Effector CD8-positive, alpha-beta T cell (primary cell): Measurements from ENCODE around the gene GRID1.

Experiments used
- DNase-seq: peaks from one replicate; lab custom pipeline; 2025; lab: John Stamatoyannopoulos, UW

Gene GRID1

GRCh38 chr10:86292462-86293395, 73.9 kb downstream of the GRID1 start:
- DNase-seq = no peak

- DNase-seq = no peak
Measured at GRCh38 chr10:86291616-86292340, 74.8 kb downstream of the GRID1 start.

GRCh38 chr10:86290933-86291615, 75.5 kb downstream of the GRID1 start:
- DNase-seq = no peak

- DNase-seq = no peak
Measured at GRCh38 chr10:86289577-86289868, 77.1 kb downstream of the GRID1 start.

- DNase-seq = no peak
Measured at GRCh38 chr10:86288695-86289576, 77.7 kb downstream of the GRID1 start.

- DNase-seq = no peak
Measured at GRCh38 chr10:86287966-86288579, 78.5 kb downstream of the GRID1 start.

- DNase-seq = no peak
Measured at GRCh38 chr10:86287110-86287793, 79.3 kb downstream of the GRID1 start.

GRCh38 chr10:86286236-86287109, 80.1 kb downstream of the GRID1 start:
- no peak for DNase-seq

- DNase-seq = no peak
Measured at GRCh38 chr10:86285136-86285790, 81.3 kb downstream of the GRID1 start.

- no peak for DNase-seq
Measured at GRCh38 chr10:86284355-86285105, 82.1 kb downstream of the GRID1 start.

- DNase-seq = no peak
Measured at GRCh38 chr10:86283466-86284287, 82.9 kb downstream of the GRID1 start.

GRCh38 chr10:86282664-86283465, 83.7 kb downstream of the GRID1 start:
- DNase-seq = no peak

GRCh38 chr10:86281396-86281795, 85.2 kb downstream of the GRID1 start:
- no peak for DNase-seq

GRCh38 chr10:86269332-86269731, 97.3 kb downstream of the GRID1 start:
- no peak for DNase-seq

GRCh38 chr10:86267286-86268195, 99.1 kb downstream of the GRID1 start:
- DNase-seq = no peak
